ENCODE results near the gene CBX8. TPM values are rescaled to one million over a fixed set of nuclear protein-coding genes. Genes with fewer than 3 reads are reported as not detected.

CBX8 gene
- total and polyA plus RNA-seq, 2 of the 8 experiments (the other 6 are each of a cell fraction or from before 2014, with no cell fraction given) = 0.09 to 2.1 TPM

- TF ChIP-seq CTBP2 (IDR thresholded peaks at IDR 0.05; ENCODE audit: borderline replicate concordance, insufficient read depth, insufficient read length, low read length) (no peak), EZH2 (IDR thresholded peaks at IDR 0.05; ENCODE audit: low read depth, low read length, severe bottlenecking) (peak; percentile 4)
- Histone ChIP-seq H3K27me3 (replicated peaks in 1 of 4; ENCODE audit: control insufficient read depth in 3 of 4, extremely low read depth in 1 of 4, insufficient read depth in 3 of 4, low read length in 3 of 4) (peaks cover 19 to 53% (median 36%) of the 10 kb centered on the region in 4 experiments), H3K23ac (ENCODE audit: insufficient read length) (no peak overlapping the region), H3K79me2 (ENCODE audit: control insufficient read depth in 1 of 2, insufficient read depth in 2 of 2, low read length in 2 of 2) (no peaks in the 10 kb centered on the region), H3K36me3 (ENCODE audit: control insufficient read depth in 2 of 4, insufficient read depth in 4 of 4, low read length in 3 of 4) (0 out of 8 replicates have a peak, but pooled peaks cover 0 to 2% (median 0%) of the 10 kb centered on the region in 4 experiments), H3K14ac (ENCODE audit: insufficient read length) (no peak overlapping the region), H3K9ac (replicated peaks in 1 of 4; ENCODE audit: extremely low read depth in 1 of 4, low read depth in 3 of 4, low read length in 3 of 4) (no peak overlapping the region), H2AK5ac (ENCODE audit: low read depth, low read length) (0 out of 2 replicates have a peak overlapping the region, but pooled peaks have one; percentile 39), H3K4me1 (replicated peaks in 1 of 4; ENCODE audit: control insufficient read depth in 3 of 4, insufficient read depth in 4 of 4, low read length in 3 of 4) (peaks cover 4 to 27% (median 16%) of the 10 kb centered on the region in 4 experiments), H3K79me1 (ENCODE audit: low read depth, low read length) (no peaks in the 10 kb centered on the region), H2BK120ac (replicated peaks; ENCODE audit: low read depth, low read length) (no peak overlapping the region), H4K5ac (ENCODE audit: insufficient read length, low read depth, low read length) (no peak overlapping the region), H3K9me3 (ENCODE audit: insufficient read depth in 2 of 2, low read depth in 1 of 2, low read length in 1 of 2) (no peaks in the 10 kb centered on the region), H3K18ac (ENCODE audit: extremely low read depth, low read length) (no peak overlapping the region; the same call in 1 of the 2 replicates), H4K20me1 (replicated peaks in 1 of 2; ENCODE audit: control insufficient read depth in 1 of 2, insufficient read depth in 2 of 2, low read length in 2 of 2) (peaks cover 0 to 11% of the 10 kb centered on the region in 2 experiments), H3K23me2 (ENCODE audit: low read depth, low read length) (peaks cover 11% of the 10 kb centered on the region; the same call in 1 of the 2 replicates), H2BK12ac (ENCODE audit: low read depth, low read length) (no peak overlapping the region), H2BK5ac (ENCODE audit: low read depth, low read length) (no peak overlapping the region), H2BK15ac (ENCODE audit: low read length) (no peak overlapping the region), H3K27ac (ENCODE audit: low read depth, low read length) (no peak overlapping the region), H2AFZ (ENCODE audit: low read length) (no peak overlapping the region), H3K4me3 (ENCODE audit: extremely low read depth in 1 of 4, insufficient read depth in 2 of 4, low read depth in 3 of 4, low read length in 4 of 4) (peak overlapping the region in 3 of 4 experiments; percentile 34 to 62 (median 37); a peak in 5 of 8 replicates), H2BK20ac (ENCODE audit: low read length) (0 out of 2 replicates have a peak overlapping the region, but pooled peaks have one; percentile 48), H3K4ac (replicated peaks; ENCODE audit: insufficient read length, low read depth, low read length) (no peak overlapping the region), H4K91ac (replicated peaks; ENCODE audit: insufficient read length, low read length) (no peak overlapping the region), H4K8ac (ENCODE audit: extremely low read depth, insufficient read depth, low read length) (no peak overlapping the region), H3K56ac (replicated peaks; ENCODE audit: insufficient read length, low read depth, low read length) (no peak overlapping the region), H3K4me2 (ENCODE audit: insufficient read depth in 1 of 2, low read depth in 2 of 2, low read length in 2 of 2) (peak overlapping the region; percentile 79 to 94)
- ChIA-PET POLR2A (ENCODE audit: partially characterized antibody) (interaction anchor here (0.9 to 10.4 kb wide), 10 partner anchors 10 to 89 kb away, joined by 3 to 77 read pairs (median 7); partner anchors contain the start of gene CBX2), CTCF (ENCODE audit: partially characterized antibody) (interaction anchor here (0.8 to 7.6 kb wide), 24 partner anchors 10 to 259 kb away, joined by 3 to 94 read pairs (median 6); partner anchors contain the start of genes CBX2 and CBX8)
- 9% methylated on average over 17 of the region's 22 CpGs; no CpG with 5 or more reads in 1 of the 2 experiments for WGBS, 2 experiments (ENCODE audit: extremely low coverage in 1 of 2, insufficient coverage in 1 of 2, insufficient read length in 1 of 2, insufficient replicate concordance in 2 of 2, low coverage in 1 of 2, low lambda C conversion rate in 2 of 2, missing lambda C conversion rate in 1 of 2)
- peak in 1 of 2 experiments; percentile 74 for DNase-seq (ENCODE audit: low read depth in 1 of 2, low spot score in 2 of 2)
- no peak for FAIRE-seq
These were observed 49.9 kb downstream of the CBX8 start for GRCh38 chr17:79746889-79747507.

Measured in H1 (cell line).